Activated T-cell treated with anti-CD3 and anti-CD28 coated beads, Interleukin-2, amount 50 U/mL, for 24 hours (primary cell): ENCODE measurements around the gene MEX3B.

Experiments used
- DNase-seq: peaks from one replicate; pipeline ENCODE4 v3.0.0-alpha.2; 2020
- H3K27ac Mint-ChIP-seq: 2 replicates; pipeline ENCODE4 v1.8.0; 2020; ENCODE audit warnings: mild to moderate bottlenecking, mixed read lengths
- H3K27me3 Mint-ChIP-seq: 2 replicates; pipeline ENCODE4 v1.8.0; 2020; ENCODE audit warnings: mixed read lengths
- H3K36me3 Mint-ChIP-seq: 2 replicates; pipeline ENCODE4 v1.8.0; 2020; ENCODE audit warnings: low read depth, mixed read lengths
- H3K4me1 Mint-ChIP-seq: 2 replicates; pipeline ENCODE4 v1.8.0; 2020; ENCODE audit warnings: low read depth, mixed read lengths
- H3K4me3 Mint-ChIP-seq: 2 replicates; pipeline ENCODE4 v1.8.0; 2020; ENCODE audit warnings: mild to moderate bottlenecking, moderate library complexity, mixed read lengths
- H3K9me3 Mint-ChIP-seq: 2 replicates; pipeline ENCODE4 v1.8.0; 2020; ENCODE audit warnings: mixed read lengths

The MEX3B gene

DNA sequence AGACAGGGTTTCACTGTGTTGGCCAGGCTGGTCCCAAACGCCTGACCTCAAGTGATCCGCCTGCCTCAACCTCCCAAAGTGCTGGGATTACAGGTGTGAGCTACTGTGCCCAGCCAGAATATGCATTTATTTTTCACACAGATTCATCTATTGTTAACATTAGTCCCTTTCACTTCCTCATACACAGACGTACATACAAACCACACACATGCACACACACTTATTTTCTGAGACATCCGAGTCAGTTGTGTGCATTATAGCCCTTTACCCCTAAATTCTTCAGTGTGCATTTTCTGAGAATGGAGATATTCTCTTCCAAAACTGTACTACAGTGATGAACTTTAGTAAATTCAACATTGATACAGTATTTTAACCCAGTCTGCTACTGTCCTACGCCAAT is 15.0 kb upstream of the MEX3B start:
- no peaks in the 10 kb centered on the region for H3K9me3 Mint-ChIP-seq
- peaks cover 73% of the 10 kb centered on the region for H3K27me3 Mint-ChIP-seq
- no peaks in the 10 kb centered on the region for H3K36me3 Mint-ChIP-seq
- H3K27ac Mint-ChIP-seq, result no peak overlapping the region
- DNase-seq, result no peak
- no peak overlapping the region for H3K4me3 Mint-ChIP-seq
- H3K4me1 Mint-ChIP-seq, result no peaks in the 10 kb centered on the region

DNA sequence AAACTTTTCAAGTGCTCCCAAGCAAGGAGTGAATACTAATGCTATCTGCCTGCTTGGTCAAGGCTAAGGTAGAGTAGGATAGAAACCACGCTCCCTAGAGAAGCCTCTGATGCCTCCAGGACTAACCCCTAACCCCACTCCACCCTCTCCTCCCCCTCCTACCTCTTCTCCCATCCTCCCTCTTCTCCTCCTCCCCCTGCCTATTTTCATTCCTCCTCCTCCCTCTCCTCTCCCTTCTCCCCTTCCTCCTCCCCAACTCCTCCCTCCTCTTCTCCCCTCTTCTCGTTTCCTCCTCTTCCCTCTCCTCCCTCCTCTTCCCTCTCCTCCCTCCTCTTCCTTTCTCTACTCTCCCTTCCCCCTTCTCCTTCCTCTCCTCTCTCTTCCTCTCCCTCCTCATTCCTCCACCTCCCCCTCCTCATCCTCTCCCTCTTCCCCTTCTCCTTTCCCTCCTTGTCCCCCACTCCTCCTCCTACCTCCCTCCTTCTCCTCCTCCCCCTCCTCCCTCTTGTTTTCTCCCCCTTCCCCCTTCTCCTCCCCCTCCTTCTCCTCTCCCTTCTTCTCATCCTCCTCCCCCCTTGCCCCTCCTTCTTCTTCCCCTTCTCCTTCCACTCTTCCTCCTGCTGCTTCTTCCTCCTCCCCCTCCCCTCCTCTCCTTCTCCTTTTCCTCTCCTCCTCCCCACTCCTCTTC is 12.8 kb upstream of the MEX3B start:
- Mint-ChIP-seq H3K4me3 (no peak overlapping the region), H3K27me3 (peaks cover 65% of the 10 kb centered on the region), H3K4me1 (no peaks in the 10 kb centered on the region), H3K27ac (no peak overlapping the region), H3K36me3 (no peaks in the 10 kb centered on the region), H3K9me3 (no peaks in the 10 kb centered on the region)
- no peak for DNase-seq

DNA sequence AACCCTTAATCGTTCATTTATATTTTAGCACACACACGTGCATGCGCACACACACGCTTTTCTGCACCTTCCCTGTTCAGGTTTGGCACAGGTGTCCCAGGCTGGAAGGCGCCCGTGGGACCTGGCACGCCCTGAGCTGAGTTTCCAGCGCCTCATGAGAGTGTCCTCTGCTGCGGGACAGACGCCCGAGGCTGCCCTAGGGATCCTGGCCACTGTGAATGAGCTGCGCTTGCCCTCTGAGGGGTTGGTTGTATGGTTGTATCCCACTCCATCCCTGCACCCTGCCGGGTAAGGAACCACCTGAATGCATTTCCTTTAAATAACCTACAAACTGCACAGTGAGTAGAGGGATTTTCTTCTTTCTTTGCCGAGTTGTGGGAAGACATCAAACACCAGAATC is 12.2 kb upstream of the MEX3B start:
- Mint-ChIP-seq H3K9me3 (no peaks in the 10 kb centered on the region), H3K27ac (no peak overlapping the region), H3K4me3 (no peak overlapping the region), H3K4me1 (no peaks in the 10 kb centered on the region), H3K27me3 (peaks cover 65% of the 10 kb centered on the region), H3K36me3 (no peaks in the 10 kb centered on the region)
- DNase-seq, result no peak

DNA sequence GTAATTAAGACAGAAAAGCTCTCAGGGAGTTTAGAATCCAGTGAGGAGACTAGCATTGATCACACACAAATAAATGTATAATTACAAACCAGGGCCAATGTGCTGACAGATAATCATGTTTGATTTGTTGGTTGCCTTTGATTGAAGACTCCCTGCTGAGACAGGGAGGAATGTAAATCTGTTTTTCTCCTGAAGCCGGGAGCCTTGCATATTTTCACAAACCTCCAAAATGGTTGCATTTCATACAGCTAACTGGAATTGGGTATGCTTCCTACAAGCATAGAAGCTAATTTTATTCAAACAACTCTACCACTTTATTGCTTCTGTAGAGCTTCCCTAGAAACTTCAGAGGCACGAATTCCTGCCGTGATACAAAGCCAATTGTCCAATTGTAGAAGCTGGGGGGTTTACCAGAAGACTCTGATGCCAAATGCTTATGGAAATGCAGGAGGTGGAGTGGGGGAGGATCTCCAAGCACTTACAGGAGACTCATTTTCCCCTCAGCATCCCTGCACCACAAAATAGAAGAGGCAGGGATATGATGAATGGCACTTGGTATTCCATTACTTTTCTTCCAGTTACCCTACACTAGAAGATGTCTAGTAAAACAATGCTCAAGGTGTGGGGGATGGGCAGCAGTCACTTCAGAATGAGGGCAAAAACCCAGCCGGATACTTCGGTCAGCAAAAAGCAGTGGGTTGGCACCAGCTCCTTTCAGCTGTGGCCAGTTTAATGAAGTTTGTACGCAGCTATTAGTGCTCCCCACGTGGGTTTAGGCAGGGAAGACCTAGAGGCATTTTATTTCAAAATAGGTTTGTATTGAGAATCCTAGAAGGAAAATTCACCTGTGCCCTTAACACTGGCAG is 11.4 kb upstream of the MEX3B start:
- no peaks in the 10 kb centered on the region for H3K4me1 Mint-ChIP-seq
- DNase-seq, result no peak
- H3K36me3 Mint-ChIP-seq, result no peaks in the 10 kb centered on the region
- no peak overlapping the region for H3K4me3 Mint-ChIP-seq
- no peaks in the 10 kb centered on the region for H3K9me3 Mint-ChIP-seq
- H3K27me3 Mint-ChIP-seq, result peaks cover 60% of the 10 kb centered on the region
- H3K27ac Mint-ChIP-seq, result no peak overlapping the region

DNA sequence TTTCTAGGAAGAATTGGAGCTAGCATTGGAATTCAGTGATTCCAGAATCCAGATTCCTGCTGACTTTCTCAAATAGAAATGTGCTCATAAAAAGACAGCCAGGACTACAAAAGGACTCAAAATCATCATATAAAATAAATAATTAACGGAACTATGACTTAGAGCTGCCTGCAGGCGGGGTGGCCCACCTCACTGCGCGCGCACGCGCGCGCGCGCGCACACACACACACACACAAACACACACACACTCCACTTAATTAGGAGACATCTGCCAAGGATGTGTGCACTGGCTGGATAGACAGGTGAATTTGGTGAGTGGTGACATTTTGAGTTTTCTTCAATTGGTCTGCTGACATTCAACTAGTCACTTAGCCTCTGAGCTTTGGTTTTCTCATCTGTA is 6.9 kb upstream of the MEX3B start:
- no peak overlapping the region for H3K27ac Mint-ChIP-seq
- peaks cover 3% of the 10 kb centered on the region for H3K4me1 Mint-ChIP-seq
- peaks cover 53% of the 10 kb centered on the region for H3K27me3 Mint-ChIP-seq
- H3K9me3 Mint-ChIP-seq, result no peaks in the 10 kb centered on the region
- H3K4me3 Mint-ChIP-seq, result no peak overlapping the region
- no peak for DNase-seq
- H3K36me3 Mint-ChIP-seq, result no peaks in the 10 kb centered on the region

DNA sequence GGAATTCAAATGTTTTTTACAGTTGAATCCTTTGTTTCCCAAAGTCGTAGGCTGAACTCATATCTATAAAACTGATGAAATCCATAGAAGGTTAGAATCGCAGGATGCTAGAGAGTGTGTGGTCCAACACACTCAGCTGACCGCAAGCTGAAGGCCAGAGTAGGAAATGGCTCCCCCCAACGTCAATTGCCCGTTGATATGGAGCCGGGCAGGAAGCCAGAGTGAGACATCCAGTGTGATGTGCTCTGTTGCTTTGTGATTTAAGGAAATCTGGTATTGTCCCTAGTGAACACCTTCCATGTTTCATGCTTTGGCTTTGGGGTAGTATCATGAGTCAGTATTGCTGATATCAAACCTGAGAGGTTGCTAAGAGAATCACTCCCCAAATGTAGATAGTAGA is 5.8 kb upstream of the MEX3B start:
- DNase-seq, result no peak
- no peak overlapping the region for H3K27ac Mint-ChIP-seq
- H3K9me3 Mint-ChIP-seq, result no peaks in the 10 kb centered on the region
- no peaks in the 10 kb centered on the region for H3K36me3 Mint-ChIP-seq
- no peak overlapping the region for H3K4me3 Mint-ChIP-seq
- H3K4me1 Mint-ChIP-seq, result peaks cover 8% of the 10 kb centered on the region
- peaks cover 52% of the 10 kb centered on the region for H3K27me3 Mint-ChIP-seq

DNA sequence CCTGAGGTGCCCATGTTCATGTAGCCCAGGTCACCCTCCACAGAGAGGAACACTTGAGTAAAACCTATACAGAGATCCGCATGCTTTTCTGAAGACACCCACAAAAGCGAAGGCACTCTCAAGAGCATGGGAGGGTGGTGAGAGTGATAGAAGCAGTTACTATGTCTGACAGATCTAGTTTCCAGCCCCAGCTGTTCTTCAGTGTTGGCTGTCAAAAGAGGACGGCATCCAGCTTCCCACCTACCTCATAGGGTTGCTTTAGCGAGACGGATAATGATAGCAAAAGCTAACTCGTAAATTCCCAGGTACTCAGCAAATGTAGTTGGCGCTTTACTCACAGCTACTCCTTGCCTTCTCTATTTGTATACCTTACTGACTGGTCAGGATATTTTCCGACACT is 3.0 kb upstream of the MEX3B start:
- Mint-ChIP-seq H3K27ac (no peak overlapping the region), H3K4me3 (no peak overlapping the region), H3K4me1 (peaks cover 20% of the 10 kb centered on the region), H3K36me3 (no peaks in the 10 kb centered on the region), H3K9me3 (no peaks in the 10 kb centered on the region), H3K27me3 (peaks cover 52% of the 10 kb centered on the region)
- DNase-seq, result no peak

DNA sequence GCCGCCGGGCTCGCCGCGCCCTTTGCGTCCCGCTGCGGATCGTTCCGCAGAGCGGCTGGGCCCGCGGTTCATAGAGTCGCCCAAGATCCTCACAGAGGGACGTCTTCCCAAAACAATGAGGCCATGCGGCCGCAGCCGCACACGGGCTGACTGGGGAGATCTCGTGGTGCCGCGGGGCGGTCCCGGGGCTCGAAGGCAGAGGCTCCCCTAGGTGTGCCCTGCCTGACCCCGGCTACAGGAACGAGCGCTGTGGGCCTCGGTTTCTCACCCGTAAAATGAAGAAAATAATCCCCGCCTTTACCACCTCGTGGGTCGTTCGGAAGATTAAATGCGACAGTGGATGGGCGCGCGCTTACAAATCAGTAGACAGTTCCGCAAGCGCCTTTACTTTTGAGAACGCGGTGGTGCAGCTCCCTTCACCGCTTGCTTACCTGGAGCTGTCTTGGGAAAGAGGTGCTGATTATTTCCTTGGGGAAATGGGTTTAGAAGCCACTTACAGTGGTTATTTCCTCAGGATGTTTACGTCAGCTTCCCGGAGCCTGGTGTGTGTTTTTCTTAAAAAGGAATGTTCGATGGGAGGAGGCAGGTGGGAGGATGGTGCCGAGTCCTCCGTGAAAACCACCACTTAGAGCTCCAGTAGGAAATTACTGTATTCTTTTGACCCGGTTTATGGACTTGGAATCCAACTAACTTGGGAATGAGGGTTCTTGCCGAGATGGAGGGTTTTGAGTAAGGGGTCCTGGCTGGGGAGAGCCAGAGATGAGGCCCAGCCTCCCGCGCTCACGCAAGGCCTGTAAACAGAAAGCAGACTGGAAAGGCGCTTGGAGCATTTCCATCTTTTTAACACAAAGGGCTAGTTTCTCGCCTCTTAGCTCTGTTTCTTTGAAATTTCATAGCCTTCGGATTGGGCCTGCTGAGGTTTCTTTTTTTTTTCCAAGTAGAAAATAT is 1.9 kb upstream of the MEX3B start:
- Mint-ChIP-seq H3K27me3 (peaks cover 53% of the 10 kb centered on the region), H3K9me3 (no peaks in the 10 kb centered on the region), H3K27ac (no peak overlapping the region), H3K4me3 (peak overlapping the region; percentile 67), H3K4me1 (peaks cover 20% of the 10 kb centered on the region), H3K36me3 (no peaks in the 10 kb centered on the region)
- DNase-seq, result no peak

DNA sequence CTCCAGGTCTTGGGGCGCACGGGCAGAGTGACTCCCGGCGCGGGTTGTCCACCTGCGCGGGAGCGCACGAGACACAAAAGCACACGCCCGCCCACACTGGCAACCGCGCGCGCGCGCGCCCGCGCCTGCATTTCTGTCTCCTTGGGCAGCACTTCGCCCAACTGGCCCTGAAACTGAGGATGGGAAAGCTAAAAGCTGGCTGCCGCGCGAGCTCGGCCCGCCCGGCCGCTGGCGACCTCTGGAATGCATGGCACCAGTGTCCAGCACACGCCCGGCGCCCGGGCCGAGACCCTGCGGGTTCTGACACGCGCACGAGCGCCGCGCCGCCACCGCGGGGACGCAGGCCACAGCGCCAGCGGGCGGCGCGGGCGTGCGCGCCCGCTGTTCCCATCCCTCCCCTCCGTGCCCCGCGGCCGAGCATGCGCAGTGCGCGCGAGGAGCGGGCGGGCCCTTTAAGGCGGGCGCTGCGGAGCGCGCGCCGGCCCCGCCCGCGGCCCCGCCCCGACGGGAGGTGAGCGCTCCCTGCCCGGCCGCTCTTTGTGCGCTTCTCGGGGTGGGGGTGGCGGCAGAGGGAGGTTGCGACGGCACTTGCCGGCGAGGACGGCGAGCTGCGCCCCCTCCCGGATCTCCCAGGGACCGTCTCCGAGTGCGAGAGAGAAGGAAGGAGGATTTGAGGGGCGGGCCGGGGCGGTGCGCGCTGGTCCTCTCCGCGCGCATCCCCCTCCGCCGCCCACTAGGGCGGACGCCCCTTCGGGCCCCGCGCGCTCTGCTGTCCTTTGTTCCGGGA is 1.0 kb upstream of the MEX3B start:
- Mint-ChIP-seq H3K4me3 (peak overlapping the region; percentile 84), H3K9me3 (no peaks in the 10 kb centered on the region), H3K27ac (peak overlapping the region; percentile 88), H3K27me3 (peaks cover 51% of the 10 kb centered on the region), H3K36me3 (no peaks in the 10 kb centered on the region), H3K4me1 (peaks cover 20% of the 10 kb centered on the region)
- DNase-seq, result peak; percentile 91

DNA sequence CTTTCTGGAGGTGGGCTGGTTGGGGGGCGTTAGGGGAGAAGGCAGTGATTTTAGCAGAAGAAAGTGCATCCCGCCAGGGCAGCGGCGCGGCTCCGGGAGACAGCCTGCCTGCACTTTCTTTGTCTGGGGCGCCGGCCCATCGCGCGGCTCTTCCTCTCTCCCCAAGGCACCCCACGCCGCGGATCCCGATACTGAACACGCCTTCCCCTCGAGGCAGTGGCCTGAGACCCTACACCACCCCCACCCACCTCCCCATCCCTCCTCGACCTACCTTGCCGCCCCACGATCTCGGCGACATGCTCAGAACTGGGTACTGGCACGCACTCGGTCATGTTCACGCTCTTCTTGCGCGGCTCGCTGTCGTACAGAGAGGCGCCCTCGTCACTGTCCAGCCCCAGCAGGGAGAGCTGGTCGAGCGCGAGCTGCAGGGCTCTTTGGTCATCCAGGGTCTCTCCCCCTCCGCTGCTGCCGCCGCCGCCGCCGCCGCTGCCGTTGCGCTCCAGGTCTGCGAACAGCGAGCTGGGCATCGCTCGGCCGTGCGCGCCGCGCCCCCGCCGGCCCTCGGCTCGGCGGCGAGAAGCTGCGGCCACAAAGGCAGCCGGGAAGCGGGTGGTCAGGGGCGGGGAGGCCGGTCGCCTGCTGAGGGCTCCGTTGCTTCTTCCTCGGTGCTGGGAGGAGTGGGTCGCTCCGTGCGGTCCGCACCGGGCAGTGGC is 483 bp downstream of the MEX3B start:
- Mint-ChIP-seq H3K27me3 (peaks cover 44% of the 10 kb centered on the region), H3K4me3 (peak overlapping the region; percentile 84), H3K9me3 (no peaks in the 10 kb centered on the region), H3K4me1 (peaks cover 20% of the 10 kb centered on the region), H3K27ac (no peak overlapping the region), H3K36me3 (no peaks in the 10 kb centered on the region)
- DNase-seq, result peak; percentile 55

DNA sequence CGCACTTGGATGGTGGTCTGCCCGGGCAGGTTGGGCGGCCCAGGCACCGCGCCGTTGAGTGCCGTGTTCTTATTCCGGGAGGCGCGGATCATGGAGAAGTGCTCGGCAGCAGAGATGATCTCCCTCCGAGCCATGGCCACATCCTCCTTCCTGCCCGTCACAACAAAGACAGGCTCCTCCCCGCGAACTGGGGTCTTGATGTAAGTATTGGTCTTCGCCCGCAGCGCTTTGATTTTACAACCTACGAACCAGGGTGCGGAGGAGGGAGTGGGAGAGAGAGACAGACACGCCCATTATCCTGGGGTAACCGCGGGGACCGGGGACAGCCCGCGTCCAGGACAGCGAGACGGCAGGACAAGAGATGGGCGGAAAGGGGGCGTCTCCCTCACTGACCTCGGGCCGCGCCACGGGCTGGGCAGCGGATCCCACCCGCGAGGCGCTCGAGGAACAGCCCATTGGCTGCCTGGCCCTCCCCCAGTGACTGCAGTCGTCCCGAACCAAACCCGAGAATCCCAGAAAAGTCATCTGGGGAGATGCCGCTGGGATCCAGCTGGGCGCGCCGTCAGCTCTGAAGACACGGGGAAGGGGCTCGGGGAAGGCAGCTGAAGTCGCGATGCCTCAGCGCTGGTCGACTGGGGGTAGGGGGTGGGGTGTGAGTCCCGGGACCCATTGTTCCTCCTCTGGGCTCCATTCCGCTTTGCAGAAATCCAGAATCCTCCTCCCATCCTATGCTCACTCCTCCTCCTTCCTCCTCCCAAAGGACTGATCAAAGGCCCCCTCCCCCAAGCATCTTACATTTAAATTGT is 1.2 kb downstream of the MEX3B start:
- Mint-ChIP-seq H3K27me3 (peaks cover 40% of the 10 kb centered on the region), H3K4me3 (peak overlapping the region; percentile 84), H3K27ac (no peak overlapping the region), H3K36me3 (no peaks in the 10 kb centered on the region), H3K9me3 (no peaks in the 10 kb centered on the region), H3K4me1 (peaks cover 20% of the 10 kb centered on the region)
- peak; percentile 42 for DNase-seq

DNA sequence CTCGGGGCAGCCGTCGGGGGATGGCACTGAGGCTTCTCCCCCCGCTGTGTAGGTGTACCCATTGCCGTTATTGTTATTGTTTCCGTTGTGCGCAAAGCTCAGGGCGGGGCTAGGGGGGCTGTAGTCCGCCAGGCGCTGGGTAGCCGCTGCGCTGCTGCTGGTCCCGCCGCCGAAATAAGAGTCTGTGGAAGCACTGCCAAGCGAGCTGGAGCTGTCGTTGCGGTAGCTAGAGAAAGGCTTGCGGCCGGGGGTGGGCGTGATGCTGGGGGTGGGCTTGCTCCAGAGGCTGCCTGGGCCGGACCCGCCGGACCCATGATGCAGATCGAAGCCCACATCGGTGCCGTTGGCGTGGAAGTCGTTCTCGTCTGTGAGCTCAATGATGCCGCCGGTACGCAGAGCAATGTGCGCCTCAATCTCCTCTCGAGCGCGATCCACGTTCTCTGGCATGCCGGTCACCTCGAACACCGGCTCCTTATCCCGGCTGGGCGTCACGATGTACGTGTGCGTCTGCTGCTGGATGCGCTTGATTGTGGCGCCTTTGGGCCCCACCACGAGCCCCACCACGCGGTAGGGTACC is 1.9 kb downstream of the MEX3B start:
- Mint-ChIP-seq H3K9me3 (no peaks in the 10 kb centered on the region), H3K4me3 (peak overlapping the region; percentile 84), H3K27ac (no peak overlapping the region), H3K4me1 (peaks cover 20% of the 10 kb centered on the region), H3K36me3 (no peaks in the 10 kb centered on the region), H3K27me3 (peaks cover 35% of the 10 kb centered on the region)
- DNase-seq, result no peak
